ENCODE measurements around the gene NPAS4. TPM values are rescaled to one million over a fixed set of nuclear protein-coding genes. Genes with fewer than 3 reads are reported as not detected.
A peak's percentile ranks its signal among the peaks of the same experiment; 100 is the strongest.
"Not testable (repeated sequence)": the region's sequence is repeated elsewhere in the genome, so short reads cannot be mapped to it uniquely, and the experiment has no call there.

Gene NPAS4
- 0.55 TPM for polyA plus RNA-seq (ENCODE audit: insufficient read length)
- long read RNA-seq, donor 1, result 0 reads
- long read RNA-seq, donor 2, result 0 reads
- long read RNA-seq, donor 3, result 0 reads
- long read RNA-seq, donor 4, result 0 reads
- long read RNA-seq, donor 5, result 0 reads
- long read RNA-seq, donor 6, result 0 reads
- long read RNA-seq, donor 7, result 0 reads
- long read RNA-seq, donor 8, result 0 reads

DNA sequence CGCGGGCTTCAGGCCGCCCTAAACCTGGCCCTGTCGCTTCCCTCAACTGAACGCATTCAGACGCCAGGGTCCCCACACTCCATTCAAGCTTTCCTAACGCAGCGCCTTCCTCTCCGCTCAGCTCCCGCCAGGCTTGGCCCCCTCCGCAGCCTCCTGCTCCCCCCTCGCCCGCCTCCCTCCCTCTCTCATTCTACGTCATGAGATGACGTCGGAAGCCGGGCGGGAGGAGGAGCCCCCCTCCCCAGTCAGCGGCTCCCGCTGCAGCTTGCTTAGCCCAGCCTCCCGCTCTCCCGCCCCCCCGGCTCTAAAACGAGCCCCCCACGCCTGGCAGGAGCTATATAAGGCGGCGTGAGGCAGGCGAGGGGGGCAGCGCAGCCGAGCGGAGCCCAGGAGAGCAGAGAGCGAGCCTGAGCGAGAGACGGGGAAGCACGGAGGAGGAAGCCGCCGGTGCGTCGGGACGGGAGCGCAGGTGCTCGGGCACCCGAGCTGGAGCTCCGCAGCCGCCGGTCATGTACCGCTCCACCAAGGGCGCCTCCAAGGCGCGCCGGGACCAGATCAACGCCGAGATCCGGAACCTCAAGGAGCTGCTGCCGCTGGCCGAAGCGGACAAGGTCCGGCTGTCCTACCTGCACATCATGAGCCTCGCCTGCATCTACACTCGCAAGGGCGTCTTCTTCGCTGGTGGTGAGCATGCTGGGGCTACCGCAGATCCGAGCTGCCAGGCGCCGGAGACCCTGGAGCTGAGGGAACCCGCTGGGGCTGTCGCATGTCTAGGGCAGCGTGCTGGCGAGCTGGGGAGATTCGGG, at the start of gene NPAS4:
Gene NPAS4 (plus strand): TSS at position 365 of the 806 bp plus-strand sequence. CDS start 145 bp downstream, at position 510.
- DNase-seq, result no peak

DNA sequence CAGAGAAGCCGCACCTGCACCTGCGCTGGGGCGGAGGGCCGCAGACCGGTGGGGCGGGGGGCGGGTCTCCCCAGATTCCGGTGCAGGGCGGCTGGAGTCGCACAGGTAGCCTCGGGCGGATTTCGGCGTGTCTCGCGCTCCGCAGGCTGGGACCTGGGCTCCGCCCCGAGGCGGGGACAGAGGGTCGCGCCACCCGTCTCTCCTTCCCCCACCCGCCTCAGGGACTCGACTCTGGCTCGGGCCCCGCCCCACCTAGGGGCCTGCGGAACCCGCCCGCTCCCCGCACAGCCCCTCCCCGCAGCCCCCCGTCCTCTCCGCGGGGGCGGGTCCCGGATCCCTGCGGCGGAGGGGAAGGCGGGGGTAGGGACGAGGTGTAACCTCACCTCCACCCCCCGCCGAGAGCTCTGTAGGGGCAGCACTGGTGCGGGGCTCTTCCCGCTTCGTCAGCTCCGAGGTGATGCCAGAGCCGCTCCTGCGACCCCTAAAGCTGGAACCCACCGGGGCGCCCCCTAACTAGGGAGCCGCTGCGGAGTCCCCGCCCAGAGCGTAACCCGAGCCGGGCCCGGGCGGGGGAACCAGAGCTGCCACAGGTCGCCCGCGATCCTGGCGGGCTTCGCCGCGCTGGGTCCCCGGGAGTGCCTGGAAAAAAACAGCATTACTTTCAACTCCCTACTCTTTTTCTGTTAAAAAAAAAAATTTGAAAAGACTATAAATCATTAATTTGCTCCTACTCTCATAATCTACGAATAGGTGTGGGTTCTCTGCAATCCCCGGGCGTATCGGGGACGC, 49.0 kb upstream of the NPAS4 start, which contains the start of gene SLC29A2:
Gene SLC29A2 (minus strand): TSS at position 134 of the 789 bp plus-strand sequence. CDS start 169 bp downstream, outside the sequence.
- DNase-seq, result peak; percentile 85

DNA sequence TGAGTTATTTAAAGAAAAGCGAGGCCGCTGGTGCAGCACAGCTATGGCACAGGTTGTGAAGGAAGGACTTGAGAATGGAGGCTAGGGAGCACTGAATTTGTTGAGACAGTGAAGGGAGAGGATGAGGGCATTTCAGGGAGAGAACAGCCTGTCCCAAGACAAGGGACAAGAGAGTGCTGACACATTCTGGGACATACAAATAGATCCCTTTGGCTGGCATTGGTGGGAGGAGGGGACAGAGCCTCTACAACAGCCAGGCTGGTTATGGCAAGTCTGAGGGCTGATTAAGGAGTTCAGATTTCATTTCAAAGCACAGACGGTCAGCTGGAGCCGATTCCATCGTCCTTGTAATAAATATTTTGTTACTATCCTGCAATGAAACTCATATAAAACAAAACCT, 47.6 kb upstream of the NPAS4 start:
- no peak for DNase-seq

DNA sequence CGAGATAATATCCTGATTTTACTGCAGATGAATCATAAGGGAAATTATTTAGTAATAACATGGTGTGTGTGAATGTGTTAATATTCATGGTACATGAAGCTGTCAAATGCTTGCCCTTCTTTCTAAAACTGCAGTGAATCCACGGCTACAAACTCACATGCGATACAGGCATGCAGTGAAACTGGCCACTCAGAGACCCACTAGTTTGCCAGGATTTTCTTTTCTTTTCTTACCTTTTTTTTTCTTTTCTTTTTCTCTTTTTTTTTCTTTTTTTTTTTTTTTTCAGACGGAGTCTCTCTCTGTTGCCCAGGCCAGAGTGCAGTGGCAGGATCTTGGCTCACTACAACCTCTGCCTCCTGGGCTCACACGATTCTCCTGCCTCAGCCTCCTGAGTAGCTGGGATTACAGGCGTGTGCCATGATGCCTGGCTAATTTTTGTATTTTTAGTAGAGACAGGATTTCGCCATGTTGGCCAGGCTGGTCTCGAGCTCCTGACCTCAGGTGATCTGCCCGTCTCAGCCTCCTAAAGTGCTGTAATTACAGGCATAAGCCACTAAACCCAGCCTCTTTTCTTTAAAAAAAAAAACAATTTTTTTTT, 47.0 kb upstream of the NPAS4 start:
- not testable (repeated sequence) for DNase-seq

DNA sequence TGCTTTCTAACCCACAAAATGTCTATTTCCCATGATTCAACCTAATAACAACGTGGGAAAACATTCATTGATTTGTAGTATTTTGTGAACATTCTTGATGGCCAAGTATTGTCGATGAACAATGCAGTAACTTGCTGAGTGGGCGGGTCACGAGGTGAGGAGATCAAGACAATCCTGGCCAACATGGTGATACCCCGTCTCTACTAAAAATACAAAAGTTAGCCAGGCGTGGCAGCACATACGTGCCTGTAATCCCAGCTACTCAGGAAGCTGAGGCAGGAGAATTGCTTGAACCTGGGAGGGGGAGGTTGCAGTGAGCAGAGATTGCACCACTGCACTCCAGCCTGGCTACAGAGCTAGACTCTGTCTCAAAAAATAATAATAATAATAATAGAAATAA, 40.6 kb upstream of the NPAS4 start:
- not testable (repeated sequence) for DNase-seq

DNA sequence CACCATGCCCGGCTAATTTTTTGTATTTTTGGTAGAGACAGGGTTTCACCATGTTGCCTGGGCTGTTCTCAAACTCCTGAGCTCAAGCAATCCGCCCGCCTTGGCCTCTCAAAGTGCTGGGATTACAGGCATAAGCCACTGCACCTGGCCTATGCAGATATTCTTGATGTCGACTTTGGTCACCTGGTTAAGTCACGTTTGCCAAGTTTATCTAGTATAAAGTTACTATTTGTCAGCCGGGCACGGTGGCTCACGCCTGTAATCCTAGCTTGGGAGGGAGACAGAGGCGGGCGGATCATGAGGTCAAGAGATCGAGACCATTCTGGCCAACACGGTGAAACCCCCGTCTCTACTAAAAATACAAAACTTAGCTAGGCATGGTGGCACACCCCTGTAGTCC, 36.5 kb upstream of the NPAS4 start:
- not testable (repeated sequence) for DNase-seq

DNA sequence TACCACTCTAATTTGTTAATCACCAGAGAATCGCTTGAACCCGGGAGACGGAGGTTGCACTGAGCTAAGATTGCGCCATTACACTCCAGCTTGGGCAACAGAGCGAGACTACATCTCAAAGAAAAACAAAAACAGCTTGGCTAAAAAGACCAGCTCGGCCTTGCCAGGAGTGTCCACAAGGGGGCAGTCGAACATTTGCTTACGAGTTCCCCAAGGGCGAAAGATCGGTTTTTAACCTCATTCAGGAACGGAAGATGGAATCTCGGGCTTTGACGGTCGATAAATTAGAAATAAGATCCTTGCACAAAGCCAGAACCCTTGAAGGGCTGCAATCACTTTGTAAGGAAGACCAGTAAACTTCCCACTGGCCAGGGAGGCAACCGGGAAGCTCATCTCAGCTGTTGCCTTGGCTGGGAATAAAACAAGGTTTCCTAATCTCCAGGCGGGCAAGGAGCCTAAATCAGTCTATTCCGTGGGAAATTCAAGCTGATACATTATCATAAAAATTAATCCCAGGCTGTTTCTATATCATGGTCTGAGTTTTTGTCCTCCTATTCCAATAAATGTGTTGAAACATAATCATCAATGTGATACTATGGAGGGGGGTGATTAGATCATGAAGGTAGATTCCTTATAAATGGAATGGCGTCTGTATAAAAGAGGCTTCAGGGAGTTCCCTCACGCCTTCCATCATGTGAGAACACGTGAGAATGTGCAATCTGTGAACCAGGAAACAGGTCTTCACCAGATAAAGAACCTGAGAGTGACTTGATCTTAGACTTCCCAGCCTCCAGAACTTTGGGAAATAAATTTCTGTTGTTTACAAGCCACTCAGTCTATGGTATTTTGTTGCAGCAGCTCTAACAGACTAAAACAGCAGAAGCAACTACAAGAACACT, 34.4 kb upstream of the NPAS4 start:
- DNase-seq, result peak; percentile 92

DNA sequence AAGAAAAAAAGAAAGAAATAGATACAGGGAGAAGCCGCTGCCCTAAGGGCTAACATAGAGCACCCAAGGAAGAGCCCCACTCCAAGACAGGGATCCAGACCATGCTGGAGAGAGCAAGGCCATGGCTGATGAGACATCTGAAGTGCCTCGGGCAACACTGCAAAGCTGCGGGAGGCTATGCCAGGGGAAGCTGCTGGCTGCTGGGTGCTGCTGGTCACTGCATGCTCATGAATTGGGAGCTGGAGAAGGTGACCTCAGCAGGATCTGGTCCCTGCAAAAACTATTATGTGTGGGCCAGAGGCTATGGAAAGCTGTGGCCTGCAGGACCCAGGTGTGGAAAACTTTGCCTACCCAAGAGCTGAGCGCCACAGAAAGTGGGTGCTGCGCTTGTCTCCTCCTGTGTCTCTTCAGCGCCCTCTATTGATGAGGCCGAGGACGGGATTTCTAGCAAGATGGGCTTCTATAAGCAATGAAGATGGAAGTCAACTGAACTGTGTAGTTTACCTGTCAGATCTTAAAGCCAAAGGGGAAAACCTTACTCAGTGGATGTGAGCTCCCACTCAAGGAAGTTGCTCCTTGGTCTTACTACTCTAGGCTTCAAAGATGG, 32.0 kb upstream of the NPAS4 start:
- peak; percentile 74 for DNase-seq

DNA sequence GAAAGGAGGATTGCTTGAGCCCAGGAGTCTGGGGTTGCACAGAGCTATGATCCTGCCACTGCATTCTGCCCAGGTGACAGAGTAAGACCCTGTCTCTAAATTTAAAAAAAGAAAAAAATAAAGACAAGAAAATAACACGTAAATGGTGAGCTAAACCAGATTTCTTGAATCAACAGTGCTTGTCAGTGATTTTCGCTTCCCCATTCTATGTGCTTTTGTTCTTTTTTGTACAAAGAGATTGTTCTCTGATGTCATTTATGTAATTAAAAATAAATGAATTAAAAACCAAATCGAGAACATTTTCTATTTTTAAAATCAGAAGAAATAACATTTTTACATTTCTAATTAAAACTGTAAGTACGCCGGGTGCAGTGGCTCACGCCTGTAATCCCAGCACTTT, 29.5 kb upstream of the NPAS4 start:
- DNase-seq, result no peak

DNA sequence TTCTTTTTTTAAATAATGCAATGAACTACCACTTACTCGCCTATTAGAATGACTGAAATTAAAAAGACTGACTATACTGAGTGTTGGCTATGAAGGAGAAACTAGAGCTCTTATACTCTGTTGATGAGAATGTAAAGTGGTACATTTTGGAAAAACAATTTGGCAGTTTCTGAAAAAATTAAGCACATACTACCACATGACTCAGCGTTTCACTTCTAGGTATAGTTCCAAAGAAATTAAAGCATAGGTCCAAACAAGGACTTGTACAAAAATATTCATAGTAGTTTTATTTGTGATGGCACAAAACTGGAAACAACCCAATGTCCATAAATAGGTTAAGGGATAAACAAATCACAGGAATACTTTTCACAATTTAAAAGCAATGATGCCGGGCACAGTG, 26.9 kb upstream of the NPAS4 start:
- no peak for DNase-seq

DNA sequence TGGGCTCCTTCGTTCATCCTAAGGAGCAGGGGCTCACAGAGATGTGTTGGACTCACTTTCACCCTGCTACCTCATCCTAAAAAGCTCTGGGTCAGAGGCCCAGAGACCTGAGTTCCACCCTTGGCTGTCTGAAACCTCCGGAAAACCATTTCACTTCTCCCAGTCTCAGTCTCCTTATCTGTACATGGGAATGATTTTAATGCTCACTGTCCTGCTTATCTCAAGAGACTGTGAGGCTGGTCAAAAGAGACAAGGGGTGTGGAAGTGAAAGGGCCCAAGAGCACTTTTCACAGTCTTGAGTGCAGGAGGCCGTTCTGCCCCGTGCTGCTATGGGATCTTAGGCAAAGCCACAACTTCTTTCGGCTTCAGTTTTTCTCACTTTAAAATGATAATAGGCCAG, 13.2 kb upstream of the NPAS4 start:
- no peak for DNase-seq

DNA sequence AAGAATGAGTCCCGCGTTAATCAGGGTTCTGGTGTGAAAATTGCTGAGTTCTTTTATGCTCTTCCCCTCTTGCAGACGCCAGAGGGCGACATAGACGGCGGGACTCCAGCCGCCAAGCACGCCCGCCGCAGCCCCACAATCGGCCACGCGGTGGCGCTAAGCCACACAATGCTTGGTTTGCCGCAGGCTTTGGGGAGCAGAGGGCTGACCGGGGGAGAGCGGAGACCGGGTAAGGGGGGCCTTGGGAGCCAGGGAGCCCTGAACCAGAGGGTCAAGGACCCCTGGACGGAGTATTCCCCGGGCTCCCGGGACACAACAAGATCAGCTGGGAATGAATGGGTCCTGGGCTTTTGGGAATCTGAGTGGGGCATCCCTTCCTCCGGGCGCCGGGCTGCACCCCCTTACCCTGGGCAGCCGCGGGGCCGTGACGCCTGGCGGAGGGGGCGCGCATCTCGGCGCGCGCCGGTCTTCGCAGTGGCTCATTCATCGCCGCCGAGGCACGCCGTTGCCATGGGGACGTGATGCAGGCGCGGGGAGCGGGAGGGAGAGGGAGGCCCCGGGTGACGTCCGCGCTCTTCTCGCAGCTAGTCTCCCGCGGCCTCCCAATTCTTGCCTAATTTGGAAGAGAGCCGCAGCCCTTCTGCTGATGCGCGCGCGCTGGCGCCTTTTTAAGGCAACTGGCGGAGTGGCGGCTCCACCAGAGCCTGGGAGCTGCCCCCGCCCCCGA, 12.2 kb upstream of the NPAS4 start:
- DNase-seq, result peak; percentile 81

DNA sequence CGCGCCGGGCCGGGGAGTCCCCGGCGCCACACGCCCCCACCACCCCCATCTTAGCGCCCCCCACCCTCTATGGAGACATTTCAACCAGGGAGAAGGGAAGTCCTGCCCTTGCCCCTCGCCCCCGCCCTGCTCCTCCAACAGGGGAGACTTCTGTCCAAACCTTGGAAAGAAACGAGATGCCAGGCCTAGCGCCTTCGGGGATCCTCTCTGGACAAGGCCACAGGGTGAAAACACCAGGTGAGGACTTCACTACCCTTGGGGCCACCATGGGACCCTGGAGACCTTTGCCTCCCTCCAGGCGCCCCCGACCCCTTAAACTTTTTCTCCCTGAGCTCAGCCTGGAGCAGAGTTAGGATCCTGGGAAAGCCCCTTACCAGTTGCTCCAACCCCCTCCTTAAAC, 11.6 kb upstream of the NPAS4 start:
- DNase-seq, result no peak

DNA sequence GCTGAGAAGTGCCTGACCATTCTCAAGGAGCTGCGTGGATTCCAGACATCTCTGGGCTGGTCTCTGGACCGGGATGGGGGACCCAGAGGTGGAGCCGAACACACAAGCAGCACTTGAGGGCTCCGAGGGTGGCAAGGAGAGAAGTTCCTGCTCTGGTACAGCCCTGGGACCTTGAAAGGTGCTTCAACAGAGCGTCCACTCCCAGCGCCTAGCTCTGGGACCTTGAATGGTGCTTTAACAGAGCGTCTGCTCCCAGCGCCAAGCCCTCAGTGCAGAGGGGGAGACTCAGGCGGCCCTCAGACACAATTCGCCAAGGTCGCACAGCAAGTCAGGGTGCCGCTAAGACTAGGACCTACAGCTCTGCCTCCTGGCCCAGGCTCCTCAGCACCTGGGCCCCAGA, 10.6 kb upstream of the NPAS4 start:
- DNase-seq, result no peak

DNA sequence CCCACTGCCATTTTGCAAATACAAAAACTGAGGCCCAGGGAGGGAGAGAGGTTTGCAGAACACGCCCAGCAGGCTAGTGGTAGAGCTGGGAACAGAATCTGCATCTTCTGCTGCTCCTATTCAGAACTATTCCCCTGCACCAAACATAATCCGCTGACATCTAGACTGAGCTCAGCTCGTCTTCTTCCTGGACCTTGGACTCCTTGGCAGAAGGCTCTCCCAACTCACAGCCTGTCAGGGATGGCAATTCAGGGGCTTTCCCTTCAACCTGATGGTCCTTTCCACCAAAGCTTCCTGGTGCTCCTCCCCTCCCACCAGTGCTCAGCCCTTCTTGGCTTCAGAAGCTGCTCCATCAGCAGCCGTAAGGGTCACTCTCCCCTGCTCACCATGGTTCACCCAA, 9.5 kb upstream of the NPAS4 start:
- DNase-seq, result no peak

DNA sequence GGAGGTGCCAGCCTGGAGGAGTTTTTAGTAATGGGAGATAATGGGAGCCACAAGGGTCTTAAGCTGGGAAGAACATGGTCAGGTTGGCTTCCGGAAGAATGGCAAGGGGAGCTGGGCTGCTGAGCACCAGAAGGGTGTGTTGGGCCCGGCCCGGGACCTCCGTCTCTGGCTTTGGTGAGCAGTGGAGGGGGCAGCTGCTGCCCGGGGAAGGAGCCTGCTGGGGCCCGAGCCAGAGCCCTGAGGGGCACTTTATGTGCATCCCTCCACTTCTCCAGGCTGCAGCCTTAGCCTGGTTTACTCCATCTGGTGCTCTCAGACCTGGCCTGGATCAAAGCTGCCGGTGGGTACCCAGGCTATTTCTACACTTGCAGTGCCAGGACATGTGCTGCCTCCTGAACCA, 8.7 kb upstream of the NPAS4 start:
- no peak for DNase-seq

DNA sequence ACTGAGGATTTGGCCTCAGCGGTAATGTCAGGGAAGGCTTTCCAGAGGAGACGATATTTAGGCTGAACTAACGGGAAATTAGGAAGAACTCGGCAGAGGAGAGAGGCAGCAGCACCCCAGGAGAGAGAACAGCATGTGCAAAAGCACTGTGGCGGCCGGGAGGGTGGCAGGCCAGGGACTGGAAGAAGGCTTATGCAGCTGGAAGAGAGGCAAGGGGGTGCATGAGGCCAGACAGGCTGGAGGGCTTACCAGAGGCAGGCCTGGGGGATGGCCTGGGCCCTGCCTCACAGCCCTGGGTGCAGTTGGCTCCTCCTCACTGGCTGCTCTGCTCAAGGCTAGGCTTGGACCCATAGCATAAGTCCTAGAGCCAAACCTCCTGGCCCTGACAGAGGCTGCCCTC, 7.7 kb upstream of the NPAS4 start:
- no peak for DNase-seq

DNA sequence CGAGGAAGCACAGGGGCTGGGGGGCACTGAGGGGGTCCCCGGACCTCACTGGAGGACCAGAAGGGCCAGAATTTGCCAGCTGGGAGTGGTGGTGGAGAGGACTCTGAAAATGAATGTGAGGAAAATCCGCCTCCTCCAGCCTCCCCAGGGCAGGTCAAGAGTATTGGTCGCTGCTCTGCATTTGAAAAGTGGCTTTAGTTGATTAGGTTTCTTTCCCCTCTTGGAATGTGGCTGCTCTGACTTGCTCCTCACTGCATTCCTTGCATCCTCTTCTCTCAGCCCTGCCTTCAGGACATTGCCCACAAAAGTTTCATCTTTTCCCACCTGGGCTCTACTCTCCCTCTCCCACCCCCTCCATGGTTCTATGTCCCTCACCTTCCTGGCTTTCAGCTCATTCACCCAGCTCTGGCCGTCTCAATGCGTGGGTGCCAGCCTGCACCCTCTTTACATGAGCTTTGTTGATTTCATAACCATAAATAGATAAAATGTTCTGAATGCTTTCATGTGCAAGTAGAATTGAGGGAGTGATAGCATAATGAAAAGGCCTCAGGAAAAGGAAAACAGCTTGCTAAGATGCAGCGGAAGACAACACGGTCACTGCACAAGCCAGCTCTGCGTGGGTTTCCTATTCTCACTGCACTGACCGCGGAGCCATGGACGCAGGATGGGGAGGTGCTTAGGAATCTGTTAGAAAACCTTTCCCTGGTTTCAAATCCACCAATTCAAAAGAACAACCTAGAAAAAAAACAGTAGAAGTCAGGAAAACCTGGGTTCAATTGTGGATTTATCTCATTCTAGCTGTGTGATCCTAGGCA, 6.5 kb upstream of the NPAS4 start:
- no peak for DNase-seq

DNA sequence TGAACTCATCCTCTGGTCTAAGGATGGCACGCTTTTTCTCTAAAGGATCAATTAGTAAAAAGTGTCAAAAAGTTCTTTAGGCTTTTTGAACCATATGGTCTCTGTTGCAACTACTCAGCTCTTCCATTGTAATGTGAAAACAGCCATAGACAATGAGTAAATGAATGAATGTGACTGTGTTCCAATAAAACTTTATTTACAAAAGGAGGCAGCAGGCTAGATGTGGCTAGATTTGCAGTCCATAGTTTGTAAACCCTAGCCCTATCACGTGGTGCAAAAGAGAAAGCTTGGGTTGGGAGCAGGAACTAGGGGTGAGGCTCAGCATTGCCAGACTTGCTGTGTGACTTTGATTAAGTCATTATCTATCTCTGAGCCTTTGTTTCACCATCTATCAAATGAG, 5.4 kb upstream of the NPAS4 start:
- no peak for DNase-seq
